Central memory CD8-positive, alpha-beta T cell (primary cell): Measurements from ENCODE around the gene C2orf69.

Experiments used
- ATAC-seq: fragments of 150-1000 bp; cut with Tn5 transposase; replicated peaks from 2 replicates; pipeline ENCODE4 v1.10.0; 2022; ENCODE audit warnings: mild to moderate bottlenecking, moderate FRiP score, moderate number of reproducible peaks; ENCODE audit not compliant: poor library complexity, severe bottlenecking; ENCODE audit errors: extremely low read depth
- DNase-seq, 2 donors: peaks; one replicate each; pipeline ENCODE4 v3.0.0; 2021; ENCODE audit warnings: low spot score in 2 of 2
- H3K27ac Mint-ChIP-seq: one replicate; pipeline ENCODE4 v1.8.0; 2022; ENCODE audit warnings: low read depth, mild to moderate bottlenecking, moderate library complexity, mixed read lengths
- H3K27me3 Mint-ChIP-seq: one replicate; pipeline ENCODE4 v1.8.0; 2022; ENCODE audit warnings: mixed read lengths
- H3K36me3 Mint-ChIP-seq: one replicate; pipeline ENCODE4 v1.8.0; 2022; ENCODE audit warnings: mild to moderate bottlenecking, moderate library complexity, mixed read lengths; ENCODE audit not compliant: insufficient read depth
- H3K4me1 Mint-ChIP-seq: one replicate; pipeline ENCODE4 v1.8.0; 2022; ENCODE audit warnings: mixed read lengths
- H3K4me3 Mint-ChIP-seq: one replicate; pipeline ENCODE4 v1.8.0; 2022; ENCODE audit warnings: mild to moderate bottlenecking, moderate library complexity, mixed read lengths
- H3K9me3 Mint-ChIP-seq: one replicate; pipeline ENCODE4 v1.8.0; 2022; ENCODE audit warnings: mixed read lengths

C2orf69 gene

DNA sequence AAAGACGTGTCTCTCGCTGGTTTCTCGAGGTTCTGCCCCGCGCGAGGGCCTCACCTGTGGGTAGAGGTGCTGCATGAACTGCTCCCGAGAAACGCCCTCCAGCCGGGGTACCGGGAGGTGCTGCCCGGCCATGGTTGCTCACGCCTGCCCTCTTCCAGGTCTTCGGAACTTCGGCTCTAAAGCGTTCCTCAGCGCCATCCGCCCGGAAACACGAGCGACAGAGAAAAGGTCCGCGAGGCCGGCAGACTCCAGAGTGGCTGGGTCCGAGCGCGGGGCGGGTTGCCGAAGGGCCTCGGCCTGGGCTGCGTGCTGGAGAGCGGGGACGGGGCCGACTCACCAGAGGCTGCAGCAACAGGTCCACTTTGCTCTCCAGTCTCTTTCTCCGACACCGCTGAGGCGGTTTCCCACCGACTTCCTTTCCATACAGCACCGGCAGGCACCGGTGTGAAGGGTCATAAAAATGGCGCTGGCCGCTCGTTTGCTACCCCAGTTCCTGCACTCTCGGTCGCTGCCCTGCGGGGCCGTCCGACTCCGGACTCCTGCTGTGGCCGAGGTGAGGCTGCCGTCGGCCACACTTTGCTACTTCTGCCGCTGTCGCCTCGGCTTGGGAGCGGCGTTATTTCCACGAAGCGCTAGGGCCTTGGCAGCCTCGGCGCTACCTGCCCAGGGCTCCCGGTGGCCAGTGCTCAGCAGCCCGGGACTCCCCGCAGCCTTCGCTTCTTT, 44.4 kb downstream of the C2orf69 start, which contains the start of the genes MAIP1 and TYW5:
Gene MAIP1, plus strand, starts transcription at position 244 of the 723 bp plus-strand sequence. Its CDS starts 217 bp downstream, at position 461.
Gene TYW5, minus strand, starts transcription at position 153 of the 723 bp plus-strand sequence. Its CDS starts 21 bp downstream, at position 132.
- no peaks in the 10 kb centered on the region for H3K27me3 Mint-ChIP-seq
- H3K4me1 Mint-ChIP-seq: peaks cover 49% of the 10 kb centered on the region
- peak; percentile 73 to 75 for DNase-seq
- no peaks in the 10 kb centered on the region for H3K9me3 Mint-ChIP-seq
- peak; percentile 84 for ATAC-seq
- H3K27ac Mint-ChIP-seq: peak within 1 kb of the TSS; percentile 96
- H3K36me3 Mint-ChIP-seq: peaks cover 25% of the 10 kb centered on the region
- peak within 1 kb of the TSS; percentile 98 for H3K4me3 Mint-ChIP-seq

GRCh38 chr2:199956062-199956380, 44.9 kb downstream of the C2orf69 start:
- Mint-ChIP-seq H3K27ac (peak overlapping the region; percentile 96), H3K9me3 (no peaks in the 10 kb centered on the region), H3K27me3 (no peaks in the 10 kb centered on the region), H3K4me3 (peak overlapping the region; percentile 98), H3K4me1 (peaks cover 46% of the 10 kb centered on the region), H3K36me3 (peaks cover 28% of the 10 kb centered on the region)
- DNase-seq (no peak), ATAC-seq (no peak)

DNA sequence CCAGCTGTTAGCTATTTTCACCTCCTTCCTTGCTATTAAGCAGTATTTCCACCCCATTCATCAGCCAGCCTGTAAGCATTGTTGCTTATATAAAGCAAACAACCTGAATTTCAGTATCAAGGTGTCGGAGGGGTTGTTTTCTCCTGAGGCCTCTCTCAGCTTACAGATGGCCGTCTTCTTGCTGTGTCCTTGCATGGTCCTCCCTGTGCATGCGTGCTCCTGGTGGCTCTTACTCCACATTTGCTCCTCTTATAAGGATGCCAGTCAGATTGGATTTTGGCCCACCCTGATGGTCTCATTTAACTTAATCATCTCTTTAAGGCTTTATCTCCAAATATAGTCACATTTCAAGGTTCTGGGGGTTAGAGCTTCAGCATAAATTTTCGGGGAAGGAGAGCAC, 46.9 kb downstream of the C2orf69 start:
- DNase-seq (no peak), ATAC-seq (no peak)
- no peak overlapping the region for H3K27ac Mint-ChIP-seq
- H3K4me3 Mint-ChIP-seq: peak overlapping the region; percentile 25
- H3K9me3 Mint-ChIP-seq: no peaks in the 10 kb centered on the region
- no peaks in the 10 kb centered on the region for H3K27me3 Mint-ChIP-seq
- H3K36me3 Mint-ChIP-seq: peaks cover 45% of the 10 kb centered on the region
- H3K4me1 Mint-ChIP-seq: peaks cover 51% of the 10 kb centered on the region

- ATAC-seq: no peak
- Mint-ChIP-seq H3K4me3 (no peak overlapping the region), H3K36me3 (peaks cover 54% of the 10 kb centered on the region), H3K27ac (no peak overlapping the region), H3K27me3 (no peaks in the 10 kb centered on the region), H3K4me1 (peaks cover 27% of the 10 kb centered on the region), H3K9me3 (no peaks in the 10 kb centered on the region)
- no peak for DNase-seq
These were observed 51.1 kb downstream of the C2orf69 start for GRCh38 chr2:199962203-199962602.

DNA sequence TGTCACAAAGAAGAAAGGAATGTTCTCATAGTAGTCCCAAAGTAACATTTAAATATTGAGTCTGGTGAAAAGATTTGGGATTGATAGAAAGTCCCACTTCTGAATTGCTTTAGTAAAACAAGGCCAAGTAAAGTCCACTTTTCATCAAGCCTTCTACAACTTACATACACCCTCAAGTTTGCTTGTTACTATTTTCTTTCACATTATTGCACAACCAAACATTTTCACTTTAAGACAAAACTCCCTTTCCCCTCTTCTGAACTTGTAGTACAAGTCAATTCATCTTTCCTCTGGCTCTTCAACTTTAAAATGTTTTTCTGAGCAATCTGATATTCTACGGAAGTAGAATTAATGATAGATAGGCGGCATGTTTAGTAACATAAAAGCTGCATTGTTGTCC, 55.3 kb downstream of the C2orf69 start:
- Mint-ChIP-seq H3K27me3 (no peaks in the 10 kb centered on the region), H3K27ac (no peak overlapping the region), H3K4me1 (peaks cover 12% of the 10 kb centered on the region), H3K9me3 (no peaks in the 10 kb centered on the region), H3K36me3 (peaks cover 43% of the 10 kb centered on the region), H3K4me3 (no peak overlapping the region)
- ATAC-seq (no peak), DNase-seq (no peak)

- Mint-ChIP-seq H3K27ac (no peak overlapping the region), H3K27me3 (no peaks in the 10 kb centered on the region), H3K4me3 (no peak overlapping the region), H3K4me1 (peaks cover 6% of the 10 kb centered on the region), H3K36me3 (peaks cover 38% of the 10 kb centered on the region), H3K9me3 (no peaks in the 10 kb centered on the region)
- ATAC-seq: no peak
- DNase-seq: no peak
These were observed 55.9 kb downstream of the C2orf69 start for GRCh38 chr2:199966976-199967375.

- Mint-ChIP-seq H3K36me3 (peaks cover 29% of the 10 kb centered on the region), H3K9me3 (no peaks in the 10 kb centered on the region), H3K27ac (no peak overlapping the region), H3K4me3 (no peak overlapping the region), H3K4me1 (no peaks in the 10 kb centered on the region), H3K27me3 (no peaks in the 10 kb centered on the region)
- ATAC-seq (no peak), DNase-seq (no peak)
These were observed 57.0 kb downstream of the C2orf69 start for GRCh38 chr2:199968126-199968525.

- Mint-ChIP-seq H3K36me3 (peaks cover 8% of the 10 kb centered on the region), H3K4me1 (no peaks in the 10 kb centered on the region), H3K9me3 (no peaks in the 10 kb centered on the region), H3K4me3 (no peak overlapping the region), H3K27me3 (no peaks in the 10 kb centered on the region), H3K27ac (no peak overlapping the region)
- no peak for DNase-seq
- ATAC-seq: no peak
These were observed 61.1 kb downstream of the C2orf69 start for GRCh38 chr2:199972088-199972626.

DNA sequence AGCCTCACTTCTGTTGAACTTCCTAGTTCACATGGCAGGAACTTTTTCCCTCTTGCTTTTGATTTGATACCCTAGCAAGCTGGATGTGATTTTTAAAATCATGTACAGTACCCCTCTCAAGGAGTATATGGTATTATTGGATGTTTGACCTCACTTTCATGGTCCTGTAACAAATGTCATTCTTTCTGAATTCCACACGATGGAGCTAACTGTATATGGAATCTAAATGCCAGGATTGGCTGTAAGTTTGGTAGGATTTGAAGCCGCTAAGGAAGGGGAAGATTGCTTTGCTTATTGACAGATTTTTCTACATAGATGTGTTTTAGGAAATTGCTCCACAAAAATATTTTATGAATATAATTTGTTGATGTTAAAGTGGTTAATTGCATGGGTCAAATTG, 62.6 kb downstream of the C2orf69 start:
- H3K27me3 Mint-ChIP-seq: no peaks in the 10 kb centered on the region
- ATAC-seq (no peak), DNase-seq (no peak)
- no peaks in the 10 kb centered on the region for H3K9me3 Mint-ChIP-seq
- H3K27ac Mint-ChIP-seq: no peak overlapping the region
- no peaks in the 10 kb centered on the region for H3K4me1 Mint-ChIP-seq
- H3K4me3 Mint-ChIP-seq: no peak overlapping the region
- peaks cover 5% of the 10 kb centered on the region for H3K36me3 Mint-ChIP-seq

GRCh38 chr2:199975273-199975895, 64.3 kb downstream of the C2orf69 start:
- no peak for ATAC-seq
- Mint-ChIP-seq H3K27me3 (no peaks in the 10 kb centered on the region), H3K9me3 (no peaks in the 10 kb centered on the region), H3K27ac (no peak overlapping the region), H3K36me3 (peaks cover 4% of the 10 kb centered on the region), H3K4me1 (peaks cover 5% of the 10 kb centered on the region), H3K4me3 (no peak overlapping the region)
- no peak for DNase-seq
